Measurements from ENCODE around the gene PHKA2. TPM values are rescaled to one million over a fixed set of nuclear protein-coding genes. Genes with fewer than 3 reads are reported as not detected.

The PHKA2 gene
- total RNA-seq, 1 experiment from 2014 or later: 34.4 TPM

DNA sequence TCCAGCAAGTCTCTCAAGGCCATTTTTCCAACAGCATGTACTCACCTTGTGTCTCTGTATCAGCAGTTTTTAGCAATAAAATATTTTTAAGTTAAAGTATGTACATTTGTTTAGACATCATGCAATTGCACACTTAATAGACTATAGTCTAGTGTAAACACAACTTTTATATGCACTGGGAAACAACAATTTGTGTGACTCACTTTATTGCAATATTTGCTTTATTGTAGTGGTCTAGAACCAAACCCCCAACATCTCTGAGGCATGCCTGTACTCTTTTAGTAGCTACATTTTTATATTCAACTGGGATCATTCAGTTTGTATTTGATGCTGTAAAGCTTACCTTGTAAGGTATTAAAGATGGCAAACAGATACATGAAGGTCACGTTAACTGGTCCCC, 14.7 kb upstream of the PHKA2 start:
- Histone ChIP-seq H3K9me3 (ENCODE audit: insufficient read depth, low read depth) (no peaks in the 10 kb centered on the region), H3F3A (ENCODE audit: insufficient read depth, low read depth) (peaks cover 22% of the 10 kb centered on the region), H3K4me3 (no peak overlapping the region), H3K9me2 (ENCODE audit: insufficient read depth) (no peaks in the 10 kb centered on the region), H2AFZ (no peak overlapping the region), H3K4me1 (replicated peaks; ENCODE audit: insufficient read depth) (peaks cover 33% of the 10 kb centered on the region), H4K20me1 (ENCODE audit: insufficient read depth) (no peaks in the 10 kb centered on the region), H3K79me2 (ENCODE audit: low read depth) (no peaks in the 10 kb centered on the region), H3K27me3 (ENCODE audit: insufficient read depth, low read depth) (no peaks in the 10 kb centered on the region), H3K4me2 (no peak overlapping the region), H3K27ac (no peak overlapping the region), H3K36me3 (ENCODE audit: low read depth) (no peaks in the 10 kb centered on the region)
- DNase-seq: no peak
- BruUV-seq (replicated peaks): no TSS peak
- CTCF ChIA-PET: interaction anchor here (0.7 kb wide), 1 partner anchor 34 kb away, joined by 3 read pairs; no protein-coding TSS in a partner anchor
- TF ChIP-seq, protein P1, sequence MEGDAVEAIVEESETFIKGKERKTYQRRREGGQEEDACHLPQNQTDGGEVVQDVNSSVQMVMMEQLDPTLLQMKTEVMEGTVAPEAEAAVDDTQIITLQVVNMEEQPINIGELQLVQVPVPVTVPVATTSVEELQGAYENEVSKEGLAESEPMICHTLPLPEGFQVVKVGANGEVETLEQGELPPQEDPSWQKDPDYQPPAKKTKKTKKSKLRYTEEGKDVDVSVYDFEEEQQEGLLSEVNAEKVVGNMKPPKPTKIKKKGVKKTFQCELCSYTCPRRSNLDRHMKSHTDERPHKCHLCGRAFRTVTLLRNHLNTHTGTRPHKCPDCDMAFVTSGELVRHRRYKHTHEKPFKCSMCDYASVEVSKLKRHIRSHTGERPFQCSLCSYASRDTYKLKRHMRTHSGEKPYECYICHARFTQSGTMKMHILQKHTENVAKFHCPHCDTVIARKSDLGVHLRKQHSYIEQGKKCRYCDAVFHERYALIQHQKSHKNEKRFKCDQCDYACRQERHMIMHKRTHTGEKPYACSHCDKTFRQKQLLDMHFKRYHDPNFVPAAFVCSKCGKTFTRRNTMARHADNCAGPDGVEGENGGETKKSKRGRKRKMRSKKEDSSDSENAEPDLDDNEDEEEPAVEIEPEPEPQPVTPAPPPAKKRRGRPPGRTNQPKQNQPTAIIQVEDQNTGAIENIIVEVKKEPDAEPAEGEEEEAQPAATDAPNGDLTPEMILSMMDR (conservative IDR thresholded peaks at IDR 0.05): no peak
- TF ChIP-seq EZH2 (IDR thresholded peaks at IDR 0.05; ENCODE audit: low read depth): no peak
- POLR2A ChIA-PET (ENCODE audit: unreplicated experiment): no interaction called here
- intact Hi-C loops (cut with micrococcal nuclease; ENCODE audit: unreplicated experiment): no loop called here

DNA sequence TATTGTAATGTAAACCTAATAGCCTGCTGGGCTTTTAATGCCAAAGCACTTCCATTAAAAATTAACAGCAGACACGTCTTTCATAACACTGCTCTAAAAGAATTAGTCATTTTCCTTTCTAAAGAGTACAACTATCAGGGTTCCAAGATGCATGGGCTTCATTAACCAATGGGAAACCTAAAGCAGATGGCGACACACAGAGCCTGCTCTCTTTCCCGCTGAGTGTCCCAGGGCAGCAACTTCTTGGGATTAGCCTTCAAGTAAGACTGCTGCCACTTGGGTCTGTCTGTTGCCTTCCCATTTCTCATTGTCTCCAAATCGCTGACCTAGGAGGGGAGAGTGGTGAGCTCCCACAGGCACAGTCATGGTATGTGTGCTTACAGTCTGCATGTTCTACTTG, 14.0 kb upstream of the PHKA2 start:
- no peaks in the 10 kb centered on the region for H3K27me3 ChIP-seq (ENCODE audit: insufficient read depth, low read depth)
- no peak for DNase-seq
- H4K20me1 ChIP-seq (ENCODE audit: insufficient read depth): no peaks in the 10 kb centered on the region
- no peaks in the 10 kb centered on the region for H3K79me2 ChIP-seq (ENCODE audit: low read depth)
- no peak overlapping the region for H2AFZ ChIP-seq
- ChIA-PET CTCF (interaction anchor here (0.7 kb wide), 1 partner anchor 33 kb away, joined by 3 read pairs; no protein-coding TSS in a partner anchor), POLR2A (ENCODE audit: unreplicated experiment) (no interaction called here)
- no peak overlapping the region for H3K27ac ChIP-seq
- no peak overlapping the region for H3K4me3 ChIP-seq
- H3F3A ChIP-seq (ENCODE audit: insufficient read depth, low read depth): peaks cover 26% of the 10 kb centered on the region
- BruUV-seq (replicated peaks): no TSS peak
- TF ChIP-seq, protein P1 (conservative IDR thresholded peaks at IDR 0.05): no peak
- TF ChIP-seq EZH2 (IDR thresholded peaks at IDR 0.05; ENCODE audit: low read depth): no peak
- H3K4me1 ChIP-seq (replicated peaks; ENCODE audit: insufficient read depth): peaks cover 40% of the 10 kb centered on the region
- H3K36me3 ChIP-seq (ENCODE audit: low read depth): no peaks in the 10 kb centered on the region
- no peak overlapping the region for H3K4me2 ChIP-seq
- no peaks in the 10 kb centered on the region for H3K9me2 ChIP-seq (ENCODE audit: insufficient read depth)
- intact Hi-C loops (cut with micrococcal nuclease; ENCODE audit: unreplicated experiment): no loop called here
- no peaks in the 10 kb centered on the region for H3K9me3 ChIP-seq (ENCODE audit: insufficient read depth, low read depth)

DNA sequence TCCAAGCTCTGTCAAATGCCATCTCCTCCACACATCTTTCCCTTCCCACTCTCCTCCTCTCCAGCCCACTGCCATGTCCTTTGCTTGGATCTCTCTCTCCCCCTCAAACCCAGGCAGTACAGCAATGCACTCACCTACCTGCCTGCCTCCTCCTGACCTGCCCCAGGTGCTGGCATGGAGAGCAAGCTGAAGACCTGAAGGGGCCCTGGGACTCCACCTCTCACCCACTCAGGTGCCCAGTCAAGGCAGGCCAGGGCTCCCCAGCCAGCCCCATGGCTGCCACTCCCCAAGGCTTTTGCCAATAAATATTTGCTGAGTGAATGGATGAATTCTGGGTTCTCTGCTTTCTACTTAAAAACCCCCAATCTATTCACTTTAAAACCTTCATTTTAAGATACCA, 12.6 kb upstream of the PHKA2 start:
- ChIA-PET POLR2A (ENCODE audit: unreplicated experiment) (no interaction called here), CTCF (no interaction called here)
- TF ChIP-seq, protein P1 (conservative IDR thresholded peaks at IDR 0.05): no peak
- no peak for TF ChIP-seq EZH2 (IDR thresholded peaks at IDR 0.05; ENCODE audit: low read depth)
- no peaks in the 10 kb centered on the region for H3K36me3 ChIP-seq (ENCODE audit: low read depth)
- H2AFZ ChIP-seq: no peak overlapping the region
- H3F3A ChIP-seq (ENCODE audit: insufficient read depth, low read depth): peaks cover 26% of the 10 kb centered on the region
- intact Hi-C loops (cut with micrococcal nuclease; ENCODE audit: unreplicated experiment): no loop called here
- no peaks in the 10 kb centered on the region for H3K79me2 ChIP-seq (ENCODE audit: low read depth)
- no peak overlapping the region for H3K4me3 ChIP-seq
- no peaks in the 10 kb centered on the region for H3K27me3 ChIP-seq (ENCODE audit: insufficient read depth, low read depth)
- no peaks in the 10 kb centered on the region for H3K9me3 ChIP-seq (ENCODE audit: insufficient read depth, low read depth)
- no peaks in the 10 kb centered on the region for H3K9me2 ChIP-seq (ENCODE audit: insufficient read depth)
- no TSS peak for BruUV-seq (replicated peaks)
- no peak for DNase-seq
- H3K27ac ChIP-seq: peak overlapping the region; percentile 98; the same call in 1 of the 2 replicates
- no peaks in the 10 kb centered on the region for H4K20me1 ChIP-seq (ENCODE audit: insufficient read depth)
- H3K4me2 ChIP-seq: peak overlapping the region; percentile 78
- H3K4me1 ChIP-seq (replicated peaks; ENCODE audit: insufficient read depth): peaks cover 44% of the 10 kb centered on the region

Measured in PC-9 (cell line).